22Rv1 (cell line): ENCODE data around the gene CFAP90.

ENCODE experiments used
- ZFX ChIP-seq: fragments of 450-650 bp; IDR thresholded peaks from 2 replicates; pipeline ENCODE4 v1.6.1; 2017; ENCODE audit warnings: antibody characterized with exemption, borderline replicate concordance
- TF ChIP-seq, protein P1 (sequence below): fragments of 450-650 bp; IDR thresholded peaks from 2 replicates; pipeline ENCODE4 v1.5.1; 2017; ENCODE audit warnings: mild to moderate bottlenecking

DNA sequence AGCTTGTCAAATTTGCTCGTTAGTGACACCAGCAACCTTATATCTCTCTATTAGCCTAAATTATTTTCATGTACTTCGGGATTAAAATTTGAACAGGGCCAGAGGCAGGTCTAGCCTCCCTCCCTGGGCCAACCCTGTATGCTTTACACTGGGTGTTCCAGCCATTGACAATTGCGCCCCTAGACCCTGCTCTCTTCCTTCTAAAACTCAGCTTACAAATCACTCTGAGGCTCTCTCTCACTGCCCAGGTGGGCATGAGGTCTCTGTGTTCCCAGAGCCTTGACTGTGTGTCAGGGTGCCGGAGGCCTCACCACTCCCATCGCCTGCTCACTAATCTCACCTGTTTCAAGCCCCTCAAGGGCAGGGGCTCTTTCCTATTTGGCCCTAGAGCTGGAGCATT lies 6.4 kb upstream of the CFAP90 start:
- TF ChIP-seq, protein P1, sequence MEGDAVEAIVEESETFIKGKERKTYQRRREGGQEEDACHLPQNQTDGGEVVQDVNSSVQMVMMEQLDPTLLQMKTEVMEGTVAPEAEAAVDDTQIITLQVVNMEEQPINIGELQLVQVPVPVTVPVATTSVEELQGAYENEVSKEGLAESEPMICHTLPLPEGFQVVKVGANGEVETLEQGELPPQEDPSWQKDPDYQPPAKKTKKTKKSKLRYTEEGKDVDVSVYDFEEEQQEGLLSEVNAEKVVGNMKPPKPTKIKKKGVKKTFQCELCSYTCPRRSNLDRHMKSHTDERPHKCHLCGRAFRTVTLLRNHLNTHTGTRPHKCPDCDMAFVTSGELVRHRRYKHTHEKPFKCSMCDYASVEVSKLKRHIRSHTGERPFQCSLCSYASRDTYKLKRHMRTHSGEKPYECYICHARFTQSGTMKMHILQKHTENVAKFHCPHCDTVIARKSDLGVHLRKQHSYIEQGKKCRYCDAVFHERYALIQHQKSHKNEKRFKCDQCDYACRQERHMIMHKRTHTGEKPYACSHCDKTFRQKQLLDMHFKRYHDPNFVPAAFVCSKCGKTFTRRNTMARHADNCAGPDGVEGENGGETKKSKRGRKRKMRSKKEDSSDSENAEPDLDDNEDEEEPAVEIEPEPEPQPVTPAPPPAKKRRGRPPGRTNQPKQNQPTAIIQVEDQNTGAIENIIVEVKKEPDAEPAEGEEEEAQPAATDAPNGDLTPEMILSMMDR: no peak
- no peak for TF ChIP-seq ZFX
